HL-60 (cell line): Measurements from ENCODE around the gene LARP1.

Experiments used
- DNase-seq, 2 experiments: peaks; one replicate each; pipeline ENCODE4 v3.0.0-alpha.2; 2010 to 2020; ENCODE audit warnings: low read depth in 1 of 2, low spot score in 1 of 2
- H3K27ac ChIP-seq: fragments of 250-450 bp; sonication (Bioruptor Pico); replicated peaks from 2 replicates; pipeline ENCODE4 v1.5.1; 2020; ENCODE audit warnings: mild to moderate bottlenecking, moderate library complexity
- H3K27me3 ChIP-seq: fragments of 250-450 bp; sonication (Bioruptor Pico); 2 replicates; pipeline ENCODE4 v1.5.1; 2021; ENCODE audit warnings: mild to moderate bottlenecking, moderate library complexity; ENCODE audit not compliant: insufficient read depth, poor library complexity, severe bottlenecking
- H3K4me3 ChIP-seq: replicated peaks from 2 replicates; pipeline ENCODE4 v1.5.1; 2011; ENCODE audit warnings: mild to moderate bottlenecking, control low read depth, low read length; ENCODE audit not compliant: insufficient read depth
- CTCF ChIP-seq: IDR thresholded peaks from one replicate; pipeline ENCODE4 v1.5.1; 2011; ENCODE audit warnings: low read length, control low read depth, inconsistent platforms; ENCODE audit not compliant: insufficient read depth
- GABPA ChIP-seq: IDR thresholded peaks from 2 replicates; pipeline ENCODE4 v1.6.1; 2012; ENCODE audit warnings: low read depth
- POLR2AphosphoS5 ChIP-seq: IDR thresholded peaks from 2 replicates; pipeline ENCODE4 v1.6.1; 2012; ENCODE audit warnings: low read depth
- REST ChIP-seq: IDR thresholded peaks from 2 replicates; pipeline ENCODE4 v1.6.1; 2012; ENCODE audit warnings: low read depth; ENCODE audit not compliant: insufficient replicate concordance
- SPI1 ChIP-seq: IDR thresholded peaks from 2 replicates; pipeline ENCODE4 v1.6.1; 2012; ENCODE audit warnings: low read depth, mild to moderate bottlenecking, borderline replicate concordance

The LARP1 gene

GRCh38 chr5:154791535-154791934, 36.4 kb downstream of the LARP1 start:
- Histone ChIP-seq H3K4me3 (no peak overlapping the region), H3K27me3 (no peaks in the 10 kb centered on the region), H3K27ac (no peak overlapping the region)
- no peak for DNase-seq
- no peak for TF ChIP-seq POLR2AphosphoS5
- no peak for TF ChIP-seq REST
- no peak for TF ChIP-seq CTCF
- no peak for TF ChIP-seq GABPA
- TF ChIP-seq SPI1: no peak

- Histone ChIP-seq H3K27me3 (no peaks in the 10 kb centered on the region), H3K27ac (no peak overlapping the region), H3K4me3 (no peak overlapping the region)
- TF ChIP-seq REST (no peak), CTCF (no peak), GABPA (no peak)
- no peak for DNase-seq
These were observed 38.7 kb downstream of the LARP1 start for GRCh38 chr5:154793599-154794524.

GRCh38 chr5:154794525-154795234, 39.5 kb downstream of the LARP1 start:
- Histone ChIP-seq H3K27me3 (no peaks in the 10 kb centered on the region), H3K4me3 (no peak overlapping the region), H3K27ac (no peak overlapping the region)
- DNase-seq: no peak
- no peak for TF ChIP-seq CTCF
- TF ChIP-seq POLR2AphosphoS5: no peak
- TF ChIP-seq REST: no peak
- no peak for TF ChIP-seq GABPA
- no peak for TF ChIP-seq SPI1
